C4-2B (cell line): Measurements from ENCODE around the gene SERPIND1.
A peak's percentile ranks its signal among the peaks of the same experiment; 100 is the strongest.
"Not testable (repeated sequence)": the region's sequence is repeated elsewhere in the genome, so short reads cannot be mapped to it uniquely, and the experiment has no call there.

Experiments
- H3K27ac ChIP-seq: fragments of 450-650 bp; 2 replicates; pipeline ENCODE4 v1.5.1; 2017
- CTCF ChIP-seq: fragments of 450-650 bp; conservative IDR thresholded peaks from 2 replicates; pipeline ENCODE4 v1.5.1; 2017; ENCODE audit warnings: mild to moderate bottlenecking
- ZFX ChIP-seq: fragments of 450-650 bp; IDR thresholded peaks from 2 replicates; pipeline ENCODE4 v1.6.1; 2017

Gene SERPIND1

GRCh38 chr22:20773793-20774212, at the start of gene SERPIND1:
Gene SERPIND1 (plus strand): TSS chr22:20774113. CDS start chr22:20779313, 5,200 bp downstream.
- TF ChIP-seq CTCF (no peak), ZFX (no peak)
- peak within 1 kb of the TSS; percentile 12 for H3K27ac ChIP-seq

- H3K27ac ChIP-seq = no peak overlapping the region
- TF ChIP-seq ZFX (no peak), CTCF (no peak)
These were observed 49.0 kb upstream of the SERPIND1 start for GRCh38 chr22:20724676-20725454.

GRCh38 chr22:20725987-20726558, 47.8 kb upstream of the SERPIND1 start:
- H3K27ac ChIP-seq = no peak overlapping the region
- TF ChIP-seq ZFX (no peak), CTCF (no peak)

- no peak overlapping the region for H3K27ac ChIP-seq
- no peak for TF ChIP-seq CTCF
- TF ChIP-seq ZFX = no peak
These were observed 46.5 kb upstream of the SERPIND1 start for GRCh38 chr22:20727118-20728015.

- TF ChIP-seq CTCF (no peak), ZFX (no peak)
These were observed 45.3 kb upstream of the SERPIND1 start for GRCh38 chr22:20728523-20729190.

GRCh38 chr22:20729194-20729593, 44.7 kb upstream of the SERPIND1 start:
- H3K27ac ChIP-seq = no peak overlapping the region
- TF ChIP-seq CTCF (no peak), ZFX (no peak)

More at GRCh38 chr22:20728523-20729190, 45.3 kb upstream of the SERPIND1 start:
- no peak overlapping the region for H3K27ac ChIP-seq

- not testable (repeated sequence) for H3K27ac ChIP-seq
These were observed 41.5 kb upstream of the SERPIND1 start for GRCh38 chr22:20732431-20732830.

GRCh38 chr22:20735356-20736162, 38.4 kb upstream of the SERPIND1 start:
- not testable (repeated sequence) for H3K27ac ChIP-seq

GRCh38 chr22:20736891-20737290, 37.0 kb upstream of the SERPIND1 start:
- not testable (repeated sequence) for H3K27ac ChIP-seq
